Esophagus mucosa (tissue), 1 donor: ENCODE measurements around the gene INTS6. TPM values are rescaled to one million over a fixed set of nuclear protein-coding genes. Genes with fewer than 3 reads are reported as not detected.

Experiments
- ATAC-seq: fragments of 200-7000 bp; cut with Tn5 transposase; one replicate; pipeline ENCODE4 v1.9.1; 2020
- total RNA-seq: library from RNA; stranded (reverse); gene quantifications from one replicate; pipeline ENCODE4 v1.2.4, GENCODE V29; 2023
- donor health status: DM: yes; HTN: yes; CAD: no.

Gene INTS6
- total RNA-seq, 1 donor from 2014 or later = 26.5 TPM

- ATAC-seq = no peak
Observed at GRCh38 chr13:51313619-51314018, 139.2 kb downstream of the INTS6 start.

- ATAC-seq = no peak
Observed at GRCh38 chr13:51311957-51312520, 140.8 kb downstream of the INTS6 start.

Other genes with a start within 250 kb of the INTS6 start
- gene FAM124A, start 230.6 kb downstream of the INTS6 start, total RNA-seq = 0.72 TPM
- not detected for gene SERPINE3, start 113.3 kb downstream of the INTS6 start, total RNA-seq
- 15.9 TPM for gene WDFY2, start 131.4 kb upstream of the INTS6 start, total RNA-seq